GM21526 (cell line): ENCODE data around the gene SF1.

Source experiments
- ATAC-seq: cut with Tn5 transposase; IDR thresholded peaks from one replicate; pipeline ENCODE4 v1.9.1; 2021; ENCODE audit warnings: moderate library complexity; ENCODE audit not compliant: unreplicated experiment, low FRiP score

The SF1 gene

DNA sequence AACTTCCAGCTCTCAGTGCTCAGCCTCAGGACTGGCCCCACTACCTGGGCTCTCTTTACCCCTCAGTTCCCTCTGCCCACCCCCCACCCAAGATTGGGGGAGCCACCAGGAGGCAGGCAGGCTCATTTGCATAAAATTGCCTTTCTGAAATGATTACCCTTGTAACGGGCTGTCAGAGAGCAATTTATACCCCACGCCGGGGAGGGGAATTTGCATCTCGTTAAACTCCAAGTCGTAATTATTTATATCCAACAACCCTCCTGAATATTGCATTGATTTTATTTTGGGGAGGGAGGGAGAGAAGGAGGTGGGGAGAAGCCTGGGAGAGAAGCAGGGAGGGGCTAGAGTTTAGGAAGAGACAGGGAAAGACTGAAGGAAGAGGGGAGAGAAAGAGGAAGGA lies 63.7 kb downstream of the SF1 start:
- ATAC-seq: no peak
